KBM-7 (cell line): ENCODE data around the gene RGS5.

ENCODE experiments used
- DNase-seq: peaks from one replicate; pipeline ENCODE4 v3.0.0-alpha.2; 2015
- in situ Hi-C: fragments of 300-500 bp; cut with MboI; formaldehyde crosslinking; loops from 2 replicates; pipeline ENCODE4 v1.14.3; 2020; ENCODE audit warnings: low sequenced_read_pairs, low pct_unique_long_range_greater_than_20kb, mixed read lengths

Gene RGS5

GRCh38 chr1:163104385-163105099 lies 98.2 kb downstream of the RGS5 start:
- DNase-seq, result no peak
- in situ Hi-C loops, result no loop called here

DNA sequence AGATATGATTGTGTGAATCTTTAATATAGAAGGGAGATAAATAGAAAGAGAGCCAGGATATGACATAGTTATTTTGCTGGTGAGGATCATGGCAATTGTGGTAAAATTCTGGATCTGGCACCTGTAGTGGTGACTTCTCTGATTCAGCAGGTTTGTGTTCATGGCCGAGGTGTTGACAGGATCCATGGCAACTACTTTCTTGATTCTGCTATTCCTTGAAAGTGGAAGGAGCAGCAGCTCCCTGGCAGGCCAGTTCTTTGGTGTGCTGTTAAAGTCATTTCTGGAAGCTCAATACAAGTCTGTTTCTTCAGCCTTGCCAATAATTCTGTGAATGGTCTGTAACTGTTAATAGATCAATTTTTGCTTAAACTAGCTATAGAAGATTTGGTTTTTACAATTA lies 100.1 kb downstream of the RGS5 start:
- DNase-seq, result no peak
- in situ Hi-C loops, result no loop called here

DNA sequence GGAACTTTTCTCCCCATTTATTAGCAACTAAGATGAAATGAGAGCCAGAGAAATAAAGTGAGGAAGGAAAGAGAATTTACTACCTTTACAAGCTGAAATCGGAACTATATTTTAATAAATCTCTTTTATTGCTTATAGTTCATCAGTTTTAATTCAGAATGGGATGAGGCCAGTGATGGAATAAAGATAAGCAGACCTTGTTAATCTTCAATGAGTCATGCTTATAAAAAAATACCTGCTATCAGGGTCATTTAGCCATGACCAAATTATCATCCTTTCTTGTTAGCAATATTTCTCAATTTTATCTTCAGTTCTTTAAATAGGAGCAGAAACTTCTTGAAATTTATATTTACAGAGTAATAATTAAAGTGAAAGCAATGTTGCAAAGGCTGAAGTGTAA lies 107.5 kb downstream of the RGS5 start:
- in situ Hi-C loops, result no loop called here
- DNase-seq, result no peak

- in situ Hi-C loops, result no loop called here
- no peak for DNase-seq
Measured at GRCh38 chr1:163094589-163094988, 108.1 kb downstream of the RGS5 start.

DNA sequence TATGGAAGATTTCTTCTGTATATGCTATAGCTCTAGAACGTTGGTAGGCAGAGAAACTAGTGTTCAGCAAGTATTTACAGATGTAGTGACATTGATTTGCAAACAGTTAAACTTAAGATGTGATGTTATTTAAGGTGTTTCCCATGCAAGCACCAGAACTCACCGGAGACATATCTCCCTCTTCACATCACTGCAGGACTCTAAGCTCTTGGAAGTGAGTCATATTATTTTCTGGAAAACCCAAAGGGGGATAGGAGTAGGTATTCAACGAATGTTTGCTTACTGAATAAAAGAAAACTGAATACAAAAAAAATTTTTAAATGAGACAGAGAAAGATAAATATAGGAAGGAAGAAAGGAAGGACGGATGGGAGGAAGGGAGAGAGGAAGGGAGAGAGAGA lies 108.5 kb downstream of the RGS5 start:
- no peak for DNase-seq
- in situ Hi-C loops, result no loop called here

DNA sequence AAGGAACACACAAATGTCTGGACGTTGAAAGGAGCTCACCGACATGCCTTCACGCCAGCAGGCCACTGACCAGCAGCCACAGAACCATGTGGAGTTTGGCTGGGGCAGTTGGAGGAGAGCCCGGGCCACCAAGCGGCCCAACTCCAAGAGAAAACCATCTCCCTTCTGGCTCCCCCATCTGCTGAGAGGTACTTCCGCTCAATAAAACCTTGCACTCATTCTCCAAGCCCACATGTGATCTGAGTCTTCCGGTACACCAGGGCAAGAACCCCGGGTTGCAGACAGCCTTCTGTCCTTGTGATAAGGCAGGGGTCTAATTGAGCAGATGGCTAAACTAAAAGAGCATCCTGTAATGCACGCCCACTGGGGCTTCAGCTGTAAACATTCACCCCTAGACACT lies 109.1 kb downstream of the RGS5 start:
- no peak for DNase-seq
- in situ Hi-C loops, result no loop called here

DNA sequence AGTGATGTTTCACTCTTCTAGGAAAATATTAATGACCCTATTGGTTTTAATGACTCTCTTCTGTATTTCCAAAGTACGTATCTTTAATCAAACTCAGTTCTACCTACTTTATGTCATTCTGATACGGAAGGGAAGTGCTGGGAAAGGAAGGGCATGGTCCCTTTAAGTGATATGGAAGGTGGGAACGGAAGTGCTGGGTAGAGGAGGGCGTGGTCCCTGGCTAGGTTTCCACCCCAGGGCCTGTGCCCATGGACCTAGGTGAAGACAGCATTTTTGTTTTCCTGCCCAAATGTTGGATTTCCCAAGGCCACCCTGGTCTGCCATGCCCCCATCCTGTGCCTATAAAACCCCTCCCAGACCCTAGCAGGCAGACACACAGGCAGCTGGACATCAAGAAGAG lies 109.5 kb downstream of the RGS5 start:
- in situ Hi-C loops, result no loop called here

More for the DNA sequence above, 109.5 kb downstream of the RGS5 start:
- DNase-seq, result no peak
